ENCODE results near the gene TRPM3. TPM values are rescaled to one million over a fixed set of nuclear protein-coding genes. Genes with fewer than 3 reads are reported as not detected.

Gene TRPM3
- total and polyA plus RNA-seq, 2 of the 13 experiments (the other 11 are each of a cell fraction or from before 2014, with no cell fraction given) = not detected

- POLR2A ChIA-PET = no interaction called here
- no peaks in the 10 kb centered on the region for H3K36me3 ChIP-seq (replicated peaks in 1 of 2; ENCODE audit: control insufficient read depth in 1 of 2, insufficient read depth in 2 of 2, low read length in 2 of 2)
- no peak for ATAC-seq
- no peak overlapping the region for H3K4me3 ChIP-seq (replicated peaks in 1 of 3; ENCODE audit: insufficient read depth in 1 of 3, low read depth in 2 of 3, low read length in 3 of 3)
- H3K27me3 ChIP-seq (ENCODE audit: control insufficient read depth in 1 of 2, insufficient read depth in 2 of 2, low read length in 2 of 2) = no peaks in the 10 kb centered on the region; a peak in 1 of 5 replicates
- CTCF ChIA-PET (ENCODE audit: low intra/inter-chr PET ratio, low total read pairs) = no interaction called here
- intact Hi-C loops (cut with micrococcal nuclease; ENCODE audit: unreplicated experiment) = no loop called here
- H4K20me1 ChIP-seq (ENCODE audit: insufficient read depth, low read length) = no peaks in the 10 kb centered on the region
- no peak overlapping the region for H3K9ac ChIP-seq (ENCODE audit: insufficient read depth, low read depth, low read length)
- peaks cover 11% of the 10 kb centered on the region for H3K4me1 ChIP-seq (ENCODE audit: insufficient read depth, low read length)
- no TSS peak for BruUV-seq (replicated peaks)
- no peaks in the 10 kb centered on the region for H3K79me2 ChIP-seq (ENCODE audit: insufficient read depth, low read length)
- no peak overlapping the region for H3K27ac ChIP-seq (ENCODE audit: extremely low read length, insufficient read depth, low read length)
- H3K9me3 ChIP-seq (ENCODE audit: low read length) = no peaks in the 10 kb centered on the region
- no peak for TF ChIP-seq GTF2F1 (IDR thresholded peaks at IDR 0.05; ENCODE audit: low read length)
- no peak for TF ChIP-seq ZNF83 (CRISPR knock-in tag; IDR thresholded peaks at IDR 0.05; ENCODE audit: borderline replicate concordance)
- TF ChIP-seq DNMT1 (CRISPR knock-in tag; IDR thresholded peaks at IDR 0.05) = no peak
- no peak for TF ChIP-seq THYN1 (CRISPR knock-in tag; IDR thresholded peaks at IDR 0.05; ENCODE audit: borderline replicate concordance, low read depth)
- no peak for TF ChIP-seq TBL1XR1 (IDR thresholded peaks at IDR 0.05; ENCODE audit: borderline replicate concordance, low read length, partially characterized antibody)
- TF ChIP-seq ETV5 (CRISPR knock-in tag; IDR thresholded peaks at IDR 0.05; ENCODE audit: borderline replicate concordance) = no peak
- TF ChIP-seq FOXA1 (IDR thresholded peaks at IDR 0.05) = no peak
- no peak for TF ChIP-seq FOXA1 (CRISPR knock-in tag; IDR thresholded peaks at IDR 0.05)
- no peak overlapping the region for H2AFZ ChIP-seq (ENCODE audit: low read length)
- FAIRE-seq = no peak
- no peak for DNase-seq (ENCODE audit: low spot score)
- in situ Hi-C loops (cut with HindIII; ENCODE audit: extremely low pct_ligation_motif_present, low pct_unique_long_range_greater_than_20kb) = no loop called here
- no peak overlapping the region for H3K4me2 ChIP-seq (ENCODE audit: low read depth, low read length)
- 11% methylated on average over 4 of the region's 4 CpGs for WGBS (ENCODE audit: low lambda C conversion rate)
These were observed 554.7 kb downstream of the TRPM3 start for GRCh38 chr9:70566751-70567150.

- BruUV-seq (replicated peaks) = no TSS peak
- no peaks in the 10 kb centered on the region for H3K79me2 ChIP-seq (ENCODE audit: insufficient read depth, low read length)
- intact Hi-C loops (cut with micrococcal nuclease; ENCODE audit: unreplicated experiment) = no loop called here
- H3K9ac ChIP-seq (ENCODE audit: insufficient read depth, low read depth, low read length) = no peak overlapping the region
- no peak for DNase-seq (ENCODE audit: low spot score)
- H3K36me3 ChIP-seq (replicated peaks in 1 of 2; ENCODE audit: control insufficient read depth in 1 of 2, insufficient read depth in 2 of 2, low read length in 2 of 2) = no peaks in the 10 kb centered on the region
- no peak overlapping the region for H3K4me3 ChIP-seq (replicated peaks in 1 of 3; ENCODE audit: insufficient read depth in 1 of 3, low read depth in 2 of 3, low read length in 3 of 3)
- peaks cover 4% of the 10 kb centered on the region for H3K4me1 ChIP-seq (ENCODE audit: insufficient read depth, low read length)
- in situ Hi-C loops (cut with HindIII; ENCODE audit: extremely low pct_ligation_motif_present, low pct_unique_long_range_greater_than_20kb) = no loop called here
- no peaks in the 10 kb centered on the region for H4K20me1 ChIP-seq (ENCODE audit: insufficient read depth, low read length)
- no peak for ATAC-seq
- CTCF ChIA-PET (ENCODE audit: low intra/inter-chr PET ratio, low total read pairs) = no interaction called here
- H3K4me2 ChIP-seq (ENCODE audit: low read depth, low read length) = no peak overlapping the region
- H3K9me3 ChIP-seq (ENCODE audit: low read length) = no peaks in the 10 kb centered on the region
- 50% methylated on average over 3 of the region's 3 CpGs for WGBS (ENCODE audit: low lambda C conversion rate)
- POLR2A ChIA-PET = no interaction called here
- H2AFZ ChIP-seq (ENCODE audit: low read length) = no peak overlapping the region
- H3K27me3 ChIP-seq (ENCODE audit: control insufficient read depth in 1 of 2, insufficient read depth in 2 of 2, low read length in 2 of 2) = no peaks in the 10 kb centered on the region; a peak in 1 of 5 replicates
- no peak overlapping the region for H3K27ac ChIP-seq (ENCODE audit: extremely low read length, insufficient read depth, low read length)
- no peak for FAIRE-seq
- TF ChIP-seq ZBTB7B (CRISPR knock-in tag; IDR thresholded peaks at IDR 0.05) = no peak
- TF ChIP-seq MED8 (CRISPR knock-in tag; IDR thresholded peaks at IDR 0.05; ENCODE audit: insufficient replicate concordance) = no peak
- no peak for TF ChIP-seq CHD4 (IDR thresholded peaks at IDR 0.05; ENCODE audit: borderline replicate concordance, low read length)
- TF ChIP-seq THYN1 (CRISPR knock-in tag; IDR thresholded peaks at IDR 0.05; ENCODE audit: borderline replicate concordance, low read depth) = no peak
- no peak for TF ChIP-seq WIZ (CRISPR knock-in tag; IDR thresholded peaks at IDR 0.05)
- no peak for TF ChIP-seq KIAA2018 (CRISPR knock-in tag; IDR thresholded peaks at IDR 0.05; ENCODE audit: borderline replicate concordance)
These were observed 555.4 kb downstream of the TRPM3 start for GRCh38 chr9:70566066-70566465.

All from HepG2 (cell line).